Peyer's patch (tissue), 4 donors: Measurements from ENCODE around the gene TFCP2.

Source experiments
- CTCF ChIP-seq, 6 experiments: fragments of 450-650 bp in 4 of 6; fragments of 200-600 bp in 2 of 6; sonication (generic) in 1 of 6; IDR thresholded peaks; one replicate each; pipeline ENCODE4 v1.5.1; 2017 to 2019; ENCODE audit warnings: antibody characterized with exemption in 6 of 6, mild to moderate bottlenecking in 3 of 6, moderate library complexity in 1 of 6
- POLR2A ChIP-seq, 2 donors: fragments of 450-650 bp; IDR thresholded peaks; one replicate each; pipeline ENCODE4 v1.5.1; 2017; ENCODE audit warnings: antibody characterized with exemption in 2 of 2, mild to moderate bottlenecking in 2 of 2, moderate library complexity in 2 of 2

- TF ChIP-seq POLR2A (IDR thresholded peaks at IDR 0.05) (no peak), CTCF (IDR thresholded peaks at IDR 0.05) (no peak)
Observed at GRCh38 chr12:51147309-51147708, 25.6 kb downstream of the TFCP2 start.
